Endothelial cell of umbilical vein (primary cell): ENCODE measurements around the gene HAT1. TPM values are rescaled to one million over a fixed set of nuclear protein-coding genes. Genes with fewer than 3 reads are reported as not detected.

ENCODE experiments used
- BruUV-seq: library from RNA; stranded (reverse); fragments of 400-500 nt; replicated peaks from 2 replicates; lab custom pipeline; 2021; lab: Mats Ljungman, UMichigan
- CTCF ChIA-PET: fragments of 300-600, 350-600 bp; sonication (Branson Sonifier 250); formaldehyde crosslinking; loops from one replicate; lab custom pipeline; 2021; ENCODE audit warnings: antibody characterized with exemption, inconsistent platforms; lab: Charles Lee
- POLR2A ChIA-PET: fragments of 300-600, 350-600 bp; sonication (Branson Sonifier 250); formaldehyde crosslinking; loops from one replicate; lab custom pipeline; 2021; ENCODE audit warnings: antibody characterized with exemption, inconsistent platforms; lab: Charles Lee
- DNase-seq: peaks from one replicate; pipeline ENCODE4 v3.0.0-alpha.2; 2011; ENCODE audit warnings: low read depth, low spot score
- FAIRE-seq: peaks from 2 replicates; lab custom pipeline; 2011; peaks lifted over from hg19 to GRCh38; lab: Jason Lieb, UNC
- H2AFZ ChIP-seq: 2 replicates; pipeline ENCODE4 v1.6.0; 2012; ENCODE audit warnings: low read depth, low read length, control low read depth, inconsistent platforms
- H3K27ac ChIP-seq: 2 replicates; pipeline ENCODE4 v1.5.1; 2011; ENCODE audit warnings: low read depth, mild to moderate bottlenecking, control low read depth, low read length, moderate library complexity; ENCODE audit not compliant: insufficient read depth
- H3K27me3 ChIP-seq, 2 experiments: 2 replicates each; pipeline versions ENCODE4 v1.6.0 to v1.6.1; 2011; ENCODE audit warnings: low read length in 2 of 2, mixed read lengths in 1 of 2; ENCODE audit not compliant: control insufficient read depth in 2 of 2, insufficient read depth in 2 of 2
- H3K36me3 ChIP-seq, 2 experiments: 2 replicates in 1 of 2; 3 replicates in 1 of 2; pipeline ENCODE4 v1.5.1; 2011; ENCODE audit warnings: low read length in 2 of 2, mild to moderate bottlenecking in 1 of 2, moderate library complexity in 1 of 2; ENCODE audit not compliant: control insufficient read depth in 2 of 2, insufficient read depth in 2 of 2; ENCODE audit errors: extremely low read depth in 1 of 2
- H3K4me1 ChIP-seq: 3 replicates; pipeline ENCODE4 v1.5.1; 2011; ENCODE audit warnings: mild to moderate bottlenecking, low read length; ENCODE audit not compliant: control insufficient read depth, insufficient read depth; ENCODE audit errors: extremely low read depth
- H3K4me2 ChIP-seq: 2 replicates; pipeline ENCODE4 v1.6.1; 2011; ENCODE audit warnings: low read length, control low read depth, mixed read lengths; ENCODE audit not compliant: insufficient read depth
- H3K4me3 ChIP-seq, 3 experiments: fragments of 200-600 bp in 1 of 3; sonication (generic), shearing (Covaris generic) in 1 of 3; replicated peaks in 1 of 3; 2 replicates each; pipeline ENCODE4 v1.5.1; 2011 to 2016; ENCODE audit warnings: control low read depth in 3 of 3, low read length in 3 of 3, mild to moderate bottlenecking in 2 of 3, inconsistent platforms in 1 of 3, low read depth in 1 of 3, moderate library complexity in 1 of 3; ENCODE audit not compliant: insufficient read depth in 1 of 3
- H3K79me2 ChIP-seq: 2 replicates; pipeline ENCODE4 v1.6.0; 2012; ENCODE audit warnings: low read length, inconsistent platforms; ENCODE audit not compliant: control insufficient read depth, insufficient read depth
- H3K9ac ChIP-seq: replicated peaks from 2 replicates; pipeline ENCODE3; 2011; ENCODE audit warnings: low read length, control low read depth; ENCODE audit not compliant: insufficient read depth; ENCODE audit errors: extremely low read depth
- H3K9me1 ChIP-seq: replicated peaks from 3 replicates; pipeline ENCODE4 v1.6.0; 2011; ENCODE audit warnings: mild to moderate bottlenecking, low read length; ENCODE audit not compliant: control insufficient read depth, insufficient read depth; ENCODE audit errors: extremely low read depth
- H3K9me3 ChIP-seq: replicated peaks from 2 replicates; pipeline ENCODE4 v1.5.1; 2012; ENCODE audit warnings: low read length, inconsistent platforms; ENCODE audit not compliant: control insufficient read depth, insufficient read depth
- H4K20me1 ChIP-seq: replicated peaks from 2 replicates; pipeline ENCODE3; 2011; ENCODE audit warnings: mild to moderate bottlenecking, low read length; ENCODE audit not compliant: control insufficient read depth, insufficient read depth; ENCODE audit errors: extremely low read depth
- EZH2 ChIP-seq: IDR thresholded peaks from 2 replicates; pipeline ENCODE4 v1.6.1; 2012; ENCODE audit warnings: borderline replicate concordance, low read depth, mild to moderate bottlenecking, moderate library complexity, low read length, inconsistent platforms; ENCODE audit not compliant: severe bottlenecking
- FOS ChIP-seq: IDR thresholded peaks from 2 replicates; pipeline ENCODE4 v1.6.1; 2011; ENCODE audit warnings: mild to moderate bottlenecking, low read length, moderate library complexity, borderline replicate concordance; ENCODE audit not compliant: insufficient read depth
- GATA2 ChIP-seq: IDR thresholded peaks from 2 replicates; pipeline ENCODE4 v1.7.0; 2011; ENCODE audit warnings: low read depth, mild to moderate bottlenecking, moderate library complexity, mixed read lengths, low read length; ENCODE audit not compliant: insufficient read length, insufficient read depth
- JUN ChIP-seq: IDR thresholded peaks from 2 replicates; pipeline ENCODE4 v1.6.1; 2011; ENCODE audit warnings: borderline replicate concordance, low read depth; ENCODE audit not compliant: insufficient read length, insufficient read depth
- MYC ChIP-seq: IDR thresholded peaks from one replicate; pipeline ENCODE4 v1.6.1; 2011; ENCODE audit warnings: mild to moderate bottlenecking, low read depth, low read length
- POLR2A ChIP-seq: IDR thresholded peaks from 2 replicates; pipeline ENCODE4 v1.6.1; 2012; ENCODE audit warnings: low read depth, mild to moderate bottlenecking, control low read depth, low read length
- POLR2AphosphoS5 ChIP-seq: IDR thresholded peaks from 2 replicates; pipeline ENCODE4 v1.6.1; 2012; ENCODE audit warnings: low read depth, mild to moderate bottlenecking, control low read depth, low read length, moderate library complexity; ENCODE audit not compliant: insufficient read depth
- dilution Hi-C: fragments of 300-500 bp; cut with MboI; formaldehyde crosslinking; loops from one replicate; pipeline ENCODE4 v1.15.0; 2019; ENCODE audit warnings: low sequenced_read_pairs; ENCODE audit not compliant: extremely low pct_ligation_motif_present
- intact Hi-C: fragments of 100-400 bp; cut with micrococcal nuclease; formaldehyde crosslinking; loops from one replicate; pipeline ENCODE4 v1.10.0; 2022
- polyA plus RNA-seq, 4 experiments: library from polyadenylated mRNA; depleted of rRNA in 3 of 4; stranded (reverse) in 3 of 4; unstranded in 1 of 4; fragments of >200 nt; gene quantifications; 2 replicates each; pipeline versions ENCODE4 v1.2.1 to v1.2.3, GENCODE V29; 2011 to 2012; ENCODE audit warnings: missing spikeins in 1 of 4
- total RNA-seq: library from RNA; stranded (reverse); gene quantifications from 2 replicates; pipeline ENCODE4 v1.2.3, GENCODE V29; 2021
- TF ChIP-seq, protein P1 (sequence below), 2 donors: IDR thresholded peaks; 1 replicate in 1 of 2; 2 replicates in 1 of 2; pipeline ENCODE4 v1.5.1; 2011; ENCODE audit warnings: low read length in 2 of 2, mild to moderate bottlenecking in 2 of 2, moderate library complexity in 2 of 2, control low read depth in 1 of 2, inconsistent platforms in 1 of 2, low read depth in 1 of 2; ENCODE audit not compliant: insufficient read depth in 1 of 2; ENCODE audit errors: extremely low read depth in 1 of 2
- TF ChIP-seq, protein P2 (sequence below): IDR thresholded peaks from 2 replicates; pipeline ENCODE4 v1.6.1; 2011; ENCODE audit not compliant: insufficient read depth, insufficient read length

HAT1 gene
- total and polyA plus RNA-seq, 2 donors (not counting 3 experiments of a cell fraction or from before 2014, with no cell fraction given), result 27.4 to 50.3 TPM

DNA sequence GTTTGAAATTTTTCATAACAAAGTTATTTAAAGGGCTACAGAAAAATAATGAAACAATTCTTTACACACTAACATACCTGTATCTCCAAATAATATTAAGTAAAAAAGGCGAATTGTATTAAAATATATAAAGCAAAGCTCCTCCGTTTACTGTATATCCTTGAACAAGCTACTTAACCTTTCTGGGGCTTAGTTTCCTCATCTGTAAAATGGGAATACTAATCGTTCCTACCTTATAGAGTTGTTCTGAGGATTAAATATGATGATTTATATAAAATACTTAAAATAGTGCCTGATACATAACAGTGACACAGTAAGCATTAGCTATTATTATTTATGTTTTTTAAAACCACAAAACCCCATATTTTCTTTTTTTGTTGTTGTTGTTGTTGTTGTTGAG lies 41.5 kb upstream of the HAT1 start:
- Histone ChIP-seq H3K9me1 (no peaks in the 10 kb centered on the region), H3K4me3 (no peak overlapping the region), H3K79me2 (no peaks in the 10 kb centered on the region), H3K4me1 (no peaks in the 10 kb centered on the region), H3K27ac (no peak overlapping the region), H3K4me2 (no peak overlapping the region), H3K36me3 (no peaks in the 10 kb centered on the region), H3K27me3 (no peaks in the 10 kb centered on the region), H2AFZ (no peak overlapping the region), H3K9ac (no peak overlapping the region), H3K9me3 (no peaks in the 10 kb centered on the region), H4K20me1 (no peaks in the 10 kb centered on the region)
- CTCF ChIA-PET, result interaction anchor here (0.7 to 1.5 kb wide), 2 partner anchors 16 to 247 kb away, joined by 4 to 5 read pairs; no protein-coding TSS in a partner anchor
- BruUV-seq, result no TSS peak
- DNase-seq (no peak), FAIRE-seq (no peak)
- dilution Hi-C loops, result no loop called here
- POLR2A ChIA-PET, result no interaction called here
- TF ChIP-seq JUN (no peak), FOS (no peak), MYC (no peak), EZH2 (no peak), GATA2 (no peak), POLR2A (no peak), POLR2AphosphoS5 (no peak)
- TF ChIP-seq, protein P1, sequence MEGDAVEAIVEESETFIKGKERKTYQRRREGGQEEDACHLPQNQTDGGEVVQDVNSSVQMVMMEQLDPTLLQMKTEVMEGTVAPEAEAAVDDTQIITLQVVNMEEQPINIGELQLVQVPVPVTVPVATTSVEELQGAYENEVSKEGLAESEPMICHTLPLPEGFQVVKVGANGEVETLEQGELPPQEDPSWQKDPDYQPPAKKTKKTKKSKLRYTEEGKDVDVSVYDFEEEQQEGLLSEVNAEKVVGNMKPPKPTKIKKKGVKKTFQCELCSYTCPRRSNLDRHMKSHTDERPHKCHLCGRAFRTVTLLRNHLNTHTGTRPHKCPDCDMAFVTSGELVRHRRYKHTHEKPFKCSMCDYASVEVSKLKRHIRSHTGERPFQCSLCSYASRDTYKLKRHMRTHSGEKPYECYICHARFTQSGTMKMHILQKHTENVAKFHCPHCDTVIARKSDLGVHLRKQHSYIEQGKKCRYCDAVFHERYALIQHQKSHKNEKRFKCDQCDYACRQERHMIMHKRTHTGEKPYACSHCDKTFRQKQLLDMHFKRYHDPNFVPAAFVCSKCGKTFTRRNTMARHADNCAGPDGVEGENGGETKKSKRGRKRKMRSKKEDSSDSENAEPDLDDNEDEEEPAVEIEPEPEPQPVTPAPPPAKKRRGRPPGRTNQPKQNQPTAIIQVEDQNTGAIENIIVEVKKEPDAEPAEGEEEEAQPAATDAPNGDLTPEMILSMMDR (IDR thresholded peaks at IDR 0.05; ENCODE audit: extremely low read depth in 1 of 2, insufficient read depth in 1 of 2, low read depth in 1 of 2, low read length in 2 of 2), result no peak
- TF ChIP-seq, protein P2, sequence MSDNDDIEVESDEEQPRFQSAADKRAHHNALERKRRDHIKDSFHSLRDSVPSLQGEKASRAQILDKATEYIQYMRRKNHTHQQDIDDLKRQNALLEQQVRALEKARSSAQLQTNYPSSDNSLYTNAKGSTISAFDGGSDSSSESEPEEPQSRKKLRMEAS, result no peak
- intact Hi-C loops, result no loop called here
